HCT116 (cell line): ENCODE data around the gene SLC25A39. TPM values are rescaled to one million over a fixed set of nuclear protein-coding genes. Genes with fewer than 3 reads are reported as not detected.
A peak's percentile ranks its signal among the peaks of the same experiment; 100 is the strongest.

Experiments used
- ATAC-seq: fragments of 200-7000 bp; cut with Tn5 transposase; 2 replicates; pipeline ENCODE4 v1.9.1; 2020; ENCODE audit warnings: mild to moderate bottlenecking, moderate library complexity
- BruUV-seq: library from RNA; stranded (reverse); fragments of 400-500 nt; replicated peaks from 2 replicates; lab custom pipeline; 2021; lab: Mats Ljungman, UMichigan
- CTCF ChIA-PET: fragments of 300-600 bp; sonication (Branson Sonifier 250); formaldehyde crosslinking; loops from one replicate; lab custom pipeline; 2021; ENCODE audit warnings: antibody characterized with exemption; lab: Charles Lee
- POLR2A ChIA-PET: fragments of 300-600, 350-600 bp; sonication (Branson Sonifier 250); formaldehyde crosslinking; loops from one replicate; lab custom pipeline; 2021; ENCODE audit warnings: antibody characterized with exemption; lab: Charles Lee
- RAD21 ChIA-PET, 2 experiments: fragments of 300-600 bp; sonication (Branson Sonifier 250); formaldehyde crosslinking; loops; one replicate each; lab custom pipeline; 2023; ENCODE audit warnings: low total read pairs in 2 of 2; ENCODE audit not compliant: uncharacterized antibody in 2 of 2, unreplicated experiment in 2 of 2, low non-redundant PET in 1 of 2; lab: Charles Lee
- DNase-seq: peaks from one replicate; pipeline ENCODE4 v3.0.0-alpha.2; 2010; ENCODE audit warnings: low read depth, low spot score
- H2AFZ ChIP-seq: fragments of 200-600 bp; shearing (Covaris generic), sonication (generic); 2 replicates; pipeline ENCODE4 v1.6.1; 2017; ENCODE audit warnings: low read depth, mixed run types, mixed read lengths, antibody characterized with exemption, low read length; ENCODE audit not compliant: poor library complexity, severe bottlenecking
- H3K27ac ChIP-seq: 2 replicates; pipeline ENCODE4 v1.5.1; 2012; ENCODE audit warnings: low read depth, low read length
- H3K27me3 ChIP-seq: fragments of 200-600 bp; sonication (generic); 2 replicates; pipeline ENCODE4 v1.6.1; 2016; ENCODE audit warnings: mixed run types, low read length, mixed read lengths; ENCODE audit not compliant: insufficient read depth
- H3K36me3 ChIP-seq, 2 experiments: fragments of 200-500 bp in 1 of 2; fragments of 200-600 bp in 1 of 2; sonication (Bioruptor generic) in 1 of 2; sonication (generic) in 1 of 2; 2 replicates each; pipeline versions ENCODE4 v1.5.1 to v1.6.1; 2014 to 2016; ENCODE audit warnings: low read length in 2 of 2, inconsistent platforms in 1 of 2, mixed read lengths in 1 of 2, mixed run types in 1 of 2; ENCODE audit not compliant: insufficient read depth in 2 of 2, control insufficient read depth in 1 of 2
- H3K4me1 ChIP-seq, 2 experiments: fragments of 200-600 bp in 1 of 2; sonication (generic) in 1 of 2; 2 replicates each; pipeline versions ENCODE4 v1.5.1 to v1.6.1; 2012 to 2017; ENCODE audit warnings: low read length in 2 of 2, inconsistent platforms in 1 of 2, mild to moderate bottlenecking in 1 of 2, mixed read lengths in 1 of 2, mixed run types in 1 of 2, moderate library complexity in 1 of 2; ENCODE audit not compliant: insufficient read depth in 2 of 2, control insufficient read depth in 1 of 2
- H3K4me2 ChIP-seq: fragments of 200-600 bp; sonication (generic); 2 replicates; pipeline ENCODE4 v1.6.1; 2017; ENCODE audit warnings: mixed run types, low read length, mixed read lengths
- H3K4me3 ChIP-seq, 2 experiments: fragments of 200-600 bp in 1 of 2; sonication (generic) in 1 of 2; replicated peaks in 1 of 2; 2 replicates each; pipeline ENCODE4 v1.5.1; 2011 to 2016; ENCODE audit warnings: low read length in 2 of 2, control low read depth in 1 of 2, low read depth in 1 of 2, mild to moderate bottlenecking in 1 of 2, mixed read lengths in 1 of 2, mixed run types in 1 of 2
- H3K79me2 ChIP-seq: fragments of 200-600 bp; sonication (generic); 2 replicates; pipeline ENCODE4 v1.6.1; 2017; ENCODE audit warnings: mild to moderate bottlenecking, mixed run types, low read length, moderate library complexity, mixed read lengths; ENCODE audit not compliant: insufficient read depth
- H3K9ac ChIP-seq: fragments of 200-600 bp; sonication (generic); 2 replicates; pipeline ENCODE4 v1.6.1; 2016; ENCODE audit warnings: low read length, mixed read lengths
- H3K9me2 ChIP-seq: fragments of 200-600 bp; sonication (generic), shearing (Covaris generic); 2 replicates; pipeline ENCODE4 v1.6.1; 2017; ENCODE audit warnings: mixed run types, mild to moderate bottlenecking, moderate library complexity; ENCODE audit not compliant: insufficient read depth
- H3K9me3 ChIP-seq, 2 experiments: fragments of 200-500 bp in 1 of 2; fragments of 200-600 bp in 1 of 2; sonication (Bioruptor generic) in 1 of 2; sonication (generic) in 1 of 2; 2 replicates each; pipeline ENCODE4 v1.6.1; 2014 to 2017; ENCODE audit warnings: low read length in 2 of 2, mixed read lengths in 2 of 2, inconsistent platforms in 1 of 2, low read depth in 1 of 2, mild to moderate bottlenecking in 1 of 2, mixed run types in 1 of 2, moderate library complexity in 1 of 2; ENCODE audit not compliant: control insufficient read depth in 1 of 2, insufficient read depth in 1 of 2
- H4K20me1 ChIP-seq: fragments of 200-600 bp; sonication (generic), shearing (Covaris generic); 2 replicates; pipeline ENCODE4 v1.6.1; 2017; ENCODE audit warnings: mixed run types, mild to moderate bottlenecking, moderate library complexity; ENCODE audit not compliant: insufficient read depth
- CEBPB ChIP-seq: IDR thresholded peaks from 2 replicates; pipeline ENCODE4 v1.6.1; 2012; ENCODE audit warnings: low read depth
- EZH2phosphoT487 ChIP-seq: fragments of 200-600 bp; IDR thresholded peaks from 2 replicates; pipeline ENCODE4 v1.6.1; 2018; ENCODE audit warnings: antibody characterized with exemption, borderline replicate concordance
- POLR2AphosphoS5 ChIP-seq: IDR thresholded peaks from 2 replicates; pipeline ENCODE4 v1.6.1; 2011; ENCODE audit warnings: mild to moderate bottlenecking, low read depth, low read length, moderate library complexity
- RAD21 ChIP-seq: IDR thresholded peaks from 2 replicates; pipeline ENCODE4 v1.6.1; 2012; ENCODE audit warnings: low read depth, mild to moderate bottlenecking
- SP1 ChIP-seq: IDR thresholded peaks from 2 replicates; pipeline ENCODE4 v1.6.1; 2012; ENCODE audit warnings: low read depth
- SRF ChIP-seq: IDR thresholded peaks from 2 replicates; pipeline ENCODE4 v1.6.1; 2012; ENCODE audit warnings: low read depth
- intact Hi-C: fragments of 100-400 bp; cut with micrococcal nuclease; formaldehyde crosslinking; loops from 2 replicates; pipeline ENCODE4 v1.10.0; 2022
- total RNA-seq: library from RNA; stranded (reverse); gene quantifications from one replicate; pipeline ENCODE4 v1.2.1, GENCODE V29; 2021; ENCODE audit not compliant: unreplicated experiment
- TF ChIP-seq, protein P1 (sequence below), 3 experiments: fragments of 200-600 bp in 1 of 3; sonication (generic) in 1 of 3; IDR thresholded peaks in 2 of 3; conservative IDR thresholded peaks in 1 of 3; 2 replicates each; pipeline ENCODE4 v1.5.1; 2012 to 2017; ENCODE audit warnings: low read depth in 2 of 3, low read length in 2 of 3, antibody characterized with exemption in 1 of 3, borderline replicate concordance in 1 of 3, control low read depth in 1 of 3, mild to moderate bottlenecking in 1 of 3, mixed read lengths in 1 of 3, mixed run types in 1 of 3, moderate library complexity in 1 of 3; ENCODE audit not compliant: insufficient read depth in 1 of 3
- TF ChIP-seq, protein P2 (sequence below): IDR thresholded peaks from 2 replicates; pipeline ENCODE4 v1.6.1; 2012

SLC25A39 gene
- total RNA-seq, 1 experiment from 2014 or later, result 326 TPM

DNA sequence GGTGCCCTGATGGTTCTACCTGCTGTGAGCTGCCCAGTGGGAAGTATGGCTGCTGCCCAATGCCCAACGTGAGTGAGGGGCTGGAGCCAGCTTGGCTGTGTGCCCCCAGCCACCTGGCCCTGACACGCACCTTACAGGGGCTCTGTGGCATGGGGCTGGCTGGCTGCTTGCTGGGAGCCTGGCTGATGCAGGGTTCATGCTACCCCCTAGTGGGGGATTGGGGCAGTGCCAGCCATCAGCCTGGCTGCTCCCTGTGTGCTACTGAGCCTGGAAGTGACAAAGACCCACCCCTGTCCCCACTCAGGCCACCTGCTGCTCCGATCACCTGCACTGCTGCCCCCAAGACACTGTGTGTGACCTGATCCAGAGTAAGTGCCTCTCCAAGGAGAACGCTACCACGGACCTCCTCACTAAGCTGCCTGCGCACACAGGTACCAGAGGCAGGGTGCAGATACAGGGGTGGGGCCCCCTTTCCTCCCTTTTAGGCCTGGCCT, 26.2 kb upstream of the SLC25A39 start:
- Histone ChIP-seq H3K9me3 (no peaks in the 10 kb centered on the region), H2AFZ (no peak overlapping the region), H3K4me1 (peaks cover 4 to 7% of the 10 kb centered on the region in 2 experiments; a peak in 2 of 4 replicates), H4K20me1 (no peaks in the 10 kb centered on the region), H3K9ac (no peak overlapping the region), H3K79me2 (no peaks in the 10 kb centered on the region), H3K4me2 (no peak overlapping the region), H3K36me3 (peaks cover 0 to 4% of the 10 kb centered on the region in 2 experiments; a peak in 1 of 4 replicates), H3K9me2 (no peaks in the 10 kb centered on the region), H3K27me3 (no peaks in the 10 kb centered on the region), H3K27ac (no peak overlapping the region), H3K4me3 (no peak overlapping the region)
- RAD21 ChIA-PET, result no interaction called here
- DNase-seq (no peak), ATAC-seq (peak; percentile 91)
- TF ChIP-seq SRF (no peak), CEBPB (no peak), EZH2phosphoT487 (no peak), SP1 (no peak), POLR2AphosphoS5 (no peak), RAD21 (peak; percentile 87)
- TF ChIP-seq, protein P1, sequence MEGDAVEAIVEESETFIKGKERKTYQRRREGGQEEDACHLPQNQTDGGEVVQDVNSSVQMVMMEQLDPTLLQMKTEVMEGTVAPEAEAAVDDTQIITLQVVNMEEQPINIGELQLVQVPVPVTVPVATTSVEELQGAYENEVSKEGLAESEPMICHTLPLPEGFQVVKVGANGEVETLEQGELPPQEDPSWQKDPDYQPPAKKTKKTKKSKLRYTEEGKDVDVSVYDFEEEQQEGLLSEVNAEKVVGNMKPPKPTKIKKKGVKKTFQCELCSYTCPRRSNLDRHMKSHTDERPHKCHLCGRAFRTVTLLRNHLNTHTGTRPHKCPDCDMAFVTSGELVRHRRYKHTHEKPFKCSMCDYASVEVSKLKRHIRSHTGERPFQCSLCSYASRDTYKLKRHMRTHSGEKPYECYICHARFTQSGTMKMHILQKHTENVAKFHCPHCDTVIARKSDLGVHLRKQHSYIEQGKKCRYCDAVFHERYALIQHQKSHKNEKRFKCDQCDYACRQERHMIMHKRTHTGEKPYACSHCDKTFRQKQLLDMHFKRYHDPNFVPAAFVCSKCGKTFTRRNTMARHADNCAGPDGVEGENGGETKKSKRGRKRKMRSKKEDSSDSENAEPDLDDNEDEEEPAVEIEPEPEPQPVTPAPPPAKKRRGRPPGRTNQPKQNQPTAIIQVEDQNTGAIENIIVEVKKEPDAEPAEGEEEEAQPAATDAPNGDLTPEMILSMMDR (IDR thresholded peaks at IDR 0.05 in 2 of 3, conservative IDR thresholded peaks at IDR 0.05 in 1 of 3; ENCODE audit: borderline replicate concordance in 1 of 3, insufficient read depth in 1 of 3, low read depth in 2 of 3, low read length in 2 of 3), result peak; percentile 75 to 91 (median 84)
- TF ChIP-seq, protein P2, sequence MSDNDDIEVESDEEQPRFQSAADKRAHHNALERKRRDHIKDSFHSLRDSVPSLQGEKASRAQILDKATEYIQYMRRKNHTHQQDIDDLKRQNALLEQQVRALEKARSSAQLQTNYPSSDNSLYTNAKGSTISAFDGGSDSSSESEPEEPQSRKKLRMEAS, result no peak
- no TSS peak for BruUV-seq
- POLR2A ChIA-PET, result no interaction called here
- CTCF ChIA-PET, result interaction anchor here (0.5 to 2.3 kb wide), 7 partner anchors 10 to 183 kb away, joined by 3 to 13 read pairs (median 4); no protein-coding TSS in a partner anchor
- intact Hi-C loops, result no loop called here
